ENCODE measurements around the gene KDM4B. TPM values are rescaled to one million over a fixed set of nuclear protein-coding genes. Genes with fewer than 3 reads are reported as not detected.

Gene KDM4B
- total RNA-seq, 1 experiment from 2014 or later: 35.9 TPM

GRCh38 chr19:5122671-5123409, 153.9 kb downstream of the KDM4B start:
- no peaks in the 10 kb centered on the region for H3K79me2 ChIP-seq (ENCODE audit: insufficient read depth, low read length)
- no peaks in the 10 kb centered on the region for H3K9me2 ChIP-seq (ENCODE audit: insufficient read depth)
- no peaks in the 10 kb centered on the region for H3K27me3 ChIP-seq (ENCODE audit: insufficient read depth, low read length)
- H4K20me1 ChIP-seq (ENCODE audit: insufficient read depth): no peaks in the 10 kb centered on the region
- H2AFZ ChIP-seq (ENCODE audit: low read depth, low read length, poor library complexity, severe bottlenecking): no peak overlapping the region
- DNase-seq (ENCODE audit: low read depth, low spot score): no peak
- no TSS peak for BruUV-seq (replicated peaks)
- H3K27ac ChIP-seq (ENCODE audit: low read depth, low read length): no peak overlapping the region
- ChIA-PET CTCF (no interaction called here), RAD21 (ENCODE audit: low non-redundant PET in 1 of 2, low total read pairs in 2 of 2, uncharacterized antibody in 2 of 2, unreplicated experiment in 2 of 2) (no interaction called here), POLR2A (no interaction called here)
- intact Hi-C loops (cut with micrococcal nuclease): no loop called here
- H3K4me2 ChIP-seq (ENCODE audit: low read length): no peak overlapping the region
- TF ChIP-seq ZFX (IDR thresholded peaks at IDR 0.05) (no peak), RAD21 (IDR thresholded peaks at IDR 0.05; ENCODE audit: low read depth) (no peak), ZBTB33 (IDR thresholded peaks at IDR 0.05; ENCODE audit: extremely low read depth, insufficient replicate concordance, low read length) (no peak), EGR1 (IDR thresholded peaks at IDR 0.05; ENCODE audit: low read depth) (no peak), ZNF274 (IDR thresholded peaks at IDR 0.05; ENCODE audit: low read depth, low read length) (no peak), YY1 (IDR thresholded peaks at IDR 0.05; ENCODE audit: extremely low read depth, insufficient replicate concordance, low read depth, low read length) (no peak), REST (IDR thresholded peaks at IDR 0.05; ENCODE audit: low read depth) (no peak), SP1 (IDR thresholded peaks at IDR 0.05; ENCODE audit: low read depth) (no peak), ATF3 (IDR thresholded peaks at IDR 0.05) (no peak), SIN3A (IDR thresholded peaks at IDR 0.05; ENCODE audit: low read depth) (no peak), ELF1 (IDR thresholded peaks at IDR 0.05; ENCODE audit: borderline replicate concordance, low read depth) (no peak), EZH2phosphoT487 (IDR thresholded peaks at IDR 0.05; ENCODE audit: borderline replicate concordance) (no peak)
- H3K4me1 ChIP-seq (ENCODE audit: control insufficient read depth in 1 of 2, insufficient read depth in 2 of 2, low read length in 2 of 2): no peaks in the 10 kb centered on the region
- no peak overlapping the region for H3K4me3 ChIP-seq (replicated peaks in 1 of 2; ENCODE audit: low read depth in 1 of 2, low read length in 2 of 2)
- no peaks in the 10 kb centered on the region for H3K9me3 ChIP-seq (ENCODE audit: control insufficient read depth in 1 of 2, insufficient read depth in 1 of 2, low read depth in 1 of 2, low read length in 2 of 2)
- no peak for ATAC-seq
- no peak overlapping the region for H3K9ac ChIP-seq (ENCODE audit: low read length)
- H3K36me3 ChIP-seq (ENCODE audit: control insufficient read depth in 1 of 2, insufficient read depth in 2 of 2, low read length in 2 of 2): no peaks in the 10 kb centered on the region

Measured in HCT116 (cell line).